ENCODE data around the gene RABIF.

Gene RABIF

DNA sequence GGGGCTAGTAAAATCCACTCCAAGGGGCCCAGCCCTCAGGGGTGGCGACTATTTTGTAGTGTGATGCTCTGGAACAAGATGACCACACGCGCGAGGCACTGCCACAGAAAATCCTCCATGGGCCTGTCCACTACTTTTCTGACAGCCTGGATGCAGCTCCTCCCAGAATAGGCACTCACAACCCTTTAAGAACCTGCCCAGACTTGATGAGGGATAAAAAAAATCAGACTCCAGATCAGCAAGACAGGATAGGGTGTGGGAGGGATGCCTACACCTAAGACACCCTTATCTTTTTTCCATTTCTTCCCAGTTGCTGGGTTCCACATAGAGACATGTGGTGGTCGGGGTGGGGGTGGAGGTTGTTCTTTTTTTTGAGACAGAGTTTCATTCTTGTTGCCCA lies 44.7 kb downstream of the RABIF start:
- no peaks in the 10 kb centered on the region for H3K79me2 ChIP-seq (ENCODE audit: insufficient read depth, low read length)
- H3K4me2 ChIP-seq (ENCODE audit: low read depth, low read length, poor library complexity, severe bottlenecking): no peak overlapping the region
- H2AFZ ChIP-seq (ENCODE audit: low read depth, low read length, severe bottlenecking): no peak overlapping the region
- H3K9me3 ChIP-seq (ENCODE audit: insufficient read depth, low read length): no peaks in the 10 kb centered on the region
- TF ChIP-seq, protein P1, sequence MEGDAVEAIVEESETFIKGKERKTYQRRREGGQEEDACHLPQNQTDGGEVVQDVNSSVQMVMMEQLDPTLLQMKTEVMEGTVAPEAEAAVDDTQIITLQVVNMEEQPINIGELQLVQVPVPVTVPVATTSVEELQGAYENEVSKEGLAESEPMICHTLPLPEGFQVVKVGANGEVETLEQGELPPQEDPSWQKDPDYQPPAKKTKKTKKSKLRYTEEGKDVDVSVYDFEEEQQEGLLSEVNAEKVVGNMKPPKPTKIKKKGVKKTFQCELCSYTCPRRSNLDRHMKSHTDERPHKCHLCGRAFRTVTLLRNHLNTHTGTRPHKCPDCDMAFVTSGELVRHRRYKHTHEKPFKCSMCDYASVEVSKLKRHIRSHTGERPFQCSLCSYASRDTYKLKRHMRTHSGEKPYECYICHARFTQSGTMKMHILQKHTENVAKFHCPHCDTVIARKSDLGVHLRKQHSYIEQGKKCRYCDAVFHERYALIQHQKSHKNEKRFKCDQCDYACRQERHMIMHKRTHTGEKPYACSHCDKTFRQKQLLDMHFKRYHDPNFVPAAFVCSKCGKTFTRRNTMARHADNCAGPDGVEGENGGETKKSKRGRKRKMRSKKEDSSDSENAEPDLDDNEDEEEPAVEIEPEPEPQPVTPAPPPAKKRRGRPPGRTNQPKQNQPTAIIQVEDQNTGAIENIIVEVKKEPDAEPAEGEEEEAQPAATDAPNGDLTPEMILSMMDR (IDR thresholded peaks at IDR 0.05; ENCODE audit: insufficient read depth, low read length, poor library complexity, severe bottlenecking): no peak
- H3F3A ChIP-seq (ENCODE audit: insufficient read depth): no peaks in the 10 kb centered on the region
- H4K20me1 ChIP-seq (ENCODE audit: low read depth, low read length): no peaks in the 10 kb centered on the region
- no peak overlapping the region for H3K4me3 ChIP-seq (ENCODE audit: insufficient read depth, low read length, poor library complexity, severe bottlenecking)
- peaks cover 3% of the 10 kb centered on the region; the same call in 1 of the 2 replicates for H3K27me3 ChIP-seq (ENCODE audit: low read length)
- H3K9me2 ChIP-seq (replicated peaks; ENCODE audit: insufficient read depth, low read length): no peaks in the 10 kb centered on the region
- no peaks in the 10 kb centered on the region for H3K36me3 ChIP-seq (ENCODE audit: low read length)
- no peak overlapping the region for H3K9ac ChIP-seq (ENCODE audit: low read length)
- H3K27ac ChIP-seq (ENCODE audit: low read depth, low read length): no peak overlapping the region

DNA sequence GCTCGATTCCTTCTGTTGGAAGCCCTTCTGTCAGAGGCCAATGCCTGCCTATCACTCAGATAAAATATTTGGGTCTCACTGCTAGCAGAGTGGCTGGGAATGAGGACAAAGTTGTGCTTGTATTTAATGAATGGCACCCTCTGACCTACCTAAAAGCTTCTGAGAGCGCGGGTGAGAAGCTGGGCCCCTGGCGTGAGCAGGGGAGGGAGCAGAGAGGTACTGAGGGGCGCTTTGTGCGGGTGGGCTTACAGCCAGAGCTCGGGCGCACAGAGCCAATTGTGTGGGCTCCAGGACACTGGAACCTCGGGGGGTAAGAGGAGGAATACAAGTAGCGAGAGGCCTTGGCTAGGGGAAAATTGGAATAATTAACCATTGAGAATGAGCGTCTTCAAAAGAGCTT lies 45.9 kb downstream of the RABIF start:
- peaks cover 3% of the 10 kb centered on the region; the same call in 1 of the 2 replicates for H3K27me3 ChIP-seq (ENCODE audit: low read length)
- H3K27ac ChIP-seq (ENCODE audit: low read depth, low read length): no peak overlapping the region
- no peaks in the 10 kb centered on the region for H3K79me2 ChIP-seq (ENCODE audit: insufficient read depth, low read length)
- no peak overlapping the region for H3K4me2 ChIP-seq (ENCODE audit: low read depth, low read length, poor library complexity, severe bottlenecking)
- H3K4me3 ChIP-seq (ENCODE audit: insufficient read depth, low read length, poor library complexity, severe bottlenecking): no peak overlapping the region
- no peaks in the 10 kb centered on the region for H3F3A ChIP-seq (ENCODE audit: insufficient read depth)
- H3K9me2 ChIP-seq (replicated peaks; ENCODE audit: insufficient read depth, low read length): no peaks in the 10 kb centered on the region
- no peak overlapping the region for H2AFZ ChIP-seq (ENCODE audit: low read depth, low read length, severe bottlenecking)
- no peaks in the 10 kb centered on the region for H3K36me3 ChIP-seq (ENCODE audit: low read length)
- H4K20me1 ChIP-seq (ENCODE audit: low read depth, low read length): no peaks in the 10 kb centered on the region
- no peak overlapping the region for H3K9ac ChIP-seq (ENCODE audit: low read length)
- H3K9me3 ChIP-seq (ENCODE audit: insufficient read depth, low read length): no peaks in the 10 kb centered on the region
- TF ChIP-seq EZH2phosphoT487 (conservative IDR thresholded peaks at IDR 0.05; ENCODE audit: low read length): no peak
- TF ChIP-seq, protein P1 (IDR thresholded peaks at IDR 0.05; ENCODE audit: insufficient read depth, low read length, poor library complexity, severe bottlenecking): no peak

DNA sequence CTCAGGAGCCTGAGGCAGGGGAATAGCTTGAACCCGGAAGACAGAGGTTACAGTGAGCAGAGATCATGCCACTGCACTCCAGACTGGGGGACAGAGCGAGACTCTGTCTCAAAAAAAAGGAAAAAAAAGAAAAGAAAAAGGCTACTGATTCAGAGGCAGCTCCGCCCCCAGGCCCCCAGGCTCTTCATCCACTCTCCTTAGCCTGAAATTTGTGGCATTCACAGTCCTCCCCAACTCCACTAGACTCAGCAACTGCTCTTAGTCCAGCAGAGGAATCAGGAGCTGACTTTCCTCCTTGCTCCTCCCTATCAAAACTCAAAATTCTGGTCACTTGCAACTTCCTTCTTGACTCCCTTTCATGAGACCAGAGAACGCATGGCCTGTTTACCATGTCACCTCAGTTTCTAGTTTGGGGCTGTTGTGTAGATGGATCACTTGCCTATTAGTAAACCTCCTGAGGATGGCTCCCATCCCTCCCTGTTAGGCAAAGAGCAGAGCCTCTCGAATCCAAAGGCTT lies 51.1 kb downstream of the RABIF start:
- H3K79me2 ChIP-seq (ENCODE audit: insufficient read depth, low read length): no peaks in the 10 kb centered on the region
- H3K4me2 ChIP-seq (ENCODE audit: low read depth, low read length, poor library complexity, severe bottlenecking): no peak overlapping the region
- no peak overlapping the region for H2AFZ ChIP-seq (ENCODE audit: low read depth, low read length, severe bottlenecking)
- H4K20me1 ChIP-seq (ENCODE audit: low read depth, low read length): no peaks in the 10 kb centered on the region
- no peaks in the 10 kb centered on the region for H3K9me3 ChIP-seq (ENCODE audit: insufficient read depth, low read length)
- H3F3A ChIP-seq (ENCODE audit: insufficient read depth): no peaks in the 10 kb centered on the region
- no peak for TF ChIP-seq EZH2phosphoT487 (conservative IDR thresholded peaks at IDR 0.05; ENCODE audit: low read length)
- TF ChIP-seq, protein P1 (IDR thresholded peaks at IDR 0.05; ENCODE audit: insufficient read depth, low read length, poor library complexity, severe bottlenecking): no peak
- H3K27ac ChIP-seq (ENCODE audit: low read depth, low read length): no peak overlapping the region
- no peaks in the 10 kb centered on the region for H3K36me3 ChIP-seq (ENCODE audit: low read length)
- H3K27me3 ChIP-seq (ENCODE audit: low read length): no peaks in the 10 kb centered on the region
- no peaks in the 10 kb centered on the region for H3K9me2 ChIP-seq (replicated peaks; ENCODE audit: insufficient read depth, low read length)
- no peak overlapping the region for H3K4me3 ChIP-seq (ENCODE audit: insufficient read depth, low read length, poor library complexity, severe bottlenecking)
- no peak overlapping the region for H3K9ac ChIP-seq (ENCODE audit: low read length)

All from SU-DHL-6 (cell line).